ENCODE measurements around the gene HDX.
A peak's percentile ranks its signal among the peaks of the same experiment; 100 is the strongest.

The HDX gene

GRCh38 chrX:84340968-84341367 lies 161.3 kb downstream of the HDX start:
- Histone ChIP-seq H3K36me3 (ENCODE audit: low read length) (no peaks in the 10 kb centered on the region), H3F3A (ENCODE audit: insufficient read depth) (no peaks in the 10 kb centered on the region), H3K9me2 (replicated peaks; ENCODE audit: insufficient read depth, low read length) (no peaks in the 10 kb centered on the region), H3K27ac (ENCODE audit: low read depth, low read length) (no peak overlapping the region), H3K9ac (ENCODE audit: low read length) (no peak overlapping the region), H3K4me2 (ENCODE audit: low read depth, low read length, poor library complexity, severe bottlenecking) (no peak overlapping the region), H3K79me2 (ENCODE audit: insufficient read depth, low read length) (no peaks in the 10 kb centered on the region), H3K27me3 (ENCODE audit: low read length) (no peaks in the 10 kb centered on the region), H2AFZ (ENCODE audit: low read depth, low read length, severe bottlenecking) (no peak overlapping the region), H4K20me1 (ENCODE audit: low read depth, low read length) (no peaks in the 10 kb centered on the region), H3K9me3 (ENCODE audit: insufficient read depth, low read length) (no peaks in the 10 kb centered on the region), H3K4me3 (ENCODE audit: insufficient read depth, low read length, poor library complexity, severe bottlenecking) (no peak overlapping the region)
- TF ChIP-seq EZH2phosphoT487 (conservative IDR thresholded peaks at IDR 0.05; ENCODE audit: low read length) (no peak), CTCF (IDR thresholded peaks at IDR 0.05; ENCODE audit: insufficient read depth, low read length, poor library complexity, severe bottlenecking) (no peak)

- H3K9ac ChIP-seq (ENCODE audit: low read length): no peak overlapping the region
- H3K79me2 ChIP-seq (ENCODE audit: insufficient read depth, low read length): no peaks in the 10 kb centered on the region
- no peak overlapping the region for H3K27ac ChIP-seq (ENCODE audit: low read depth, low read length)
- H3K9me2 ChIP-seq (replicated peaks; ENCODE audit: insufficient read depth, low read length): no peaks in the 10 kb centered on the region
- no peaks in the 10 kb centered on the region for H3F3A ChIP-seq (ENCODE audit: insufficient read depth)
- H3K27me3 ChIP-seq (ENCODE audit: low read length): no peaks in the 10 kb centered on the region
- H3K4me2 ChIP-seq (ENCODE audit: low read depth, low read length, poor library complexity, severe bottlenecking): peak overlapping the region; percentile 12
- H3K36me3 ChIP-seq (ENCODE audit: low read length): no peaks in the 10 kb centered on the region
- H3K9me3 ChIP-seq (ENCODE audit: insufficient read depth, low read length): no peaks in the 10 kb centered on the region
- H4K20me1 ChIP-seq (ENCODE audit: low read depth, low read length): no peaks in the 10 kb centered on the region
- H2AFZ ChIP-seq (ENCODE audit: low read depth, low read length, severe bottlenecking): no peak overlapping the region
- TF ChIP-seq EZH2phosphoT487 (conservative IDR thresholded peaks at IDR 0.05; ENCODE audit: low read length) (no peak), CTCF (IDR thresholded peaks at IDR 0.05; ENCODE audit: insufficient read depth, low read length, poor library complexity, severe bottlenecking) (peak; percentile 35)
- no peak overlapping the region for H3K4me3 ChIP-seq (ENCODE audit: insufficient read depth, low read length, poor library complexity, severe bottlenecking)
These were observed 162.5 kb downstream of the HDX start for GRCh38 chrX:84339507-84340364.

GRCh38 chrX:84336646-84337045 lies 165.6 kb downstream of the HDX start:
- no peaks in the 10 kb centered on the region for H3K79me2 ChIP-seq (ENCODE audit: insufficient read depth, low read length)
- H3F3A ChIP-seq (ENCODE audit: insufficient read depth): no peaks in the 10 kb centered on the region
- no peak overlapping the region for H2AFZ ChIP-seq (ENCODE audit: low read depth, low read length, severe bottlenecking)
- no peak overlapping the region for H3K9ac ChIP-seq (ENCODE audit: low read length)
- H3K27ac ChIP-seq (ENCODE audit: low read depth, low read length): no peak overlapping the region
- no peaks in the 10 kb centered on the region for H3K9me2 ChIP-seq (replicated peaks; ENCODE audit: insufficient read depth, low read length)
- H3K9me3 ChIP-seq (ENCODE audit: insufficient read depth, low read length): no peaks in the 10 kb centered on the region
- H4K20me1 ChIP-seq (ENCODE audit: low read depth, low read length): no peaks in the 10 kb centered on the region
- no peak overlapping the region for H3K4me2 ChIP-seq (ENCODE audit: low read depth, low read length, poor library complexity, severe bottlenecking)
- no peak overlapping the region for H3K4me3 ChIP-seq (ENCODE audit: insufficient read depth, low read length, poor library complexity, severe bottlenecking)
- no peaks in the 10 kb centered on the region for H3K27me3 ChIP-seq (ENCODE audit: low read length)
- TF ChIP-seq CTCF (IDR thresholded peaks at IDR 0.05; ENCODE audit: insufficient read depth, low read length, poor library complexity, severe bottlenecking) (no peak), EZH2phosphoT487 (conservative IDR thresholded peaks at IDR 0.05; ENCODE audit: low read length) (no peak)
- H3K36me3 ChIP-seq (ENCODE audit: low read length): no peaks in the 10 kb centered on the region

All from SU-DHL-6 (cell line).